GM19452 (cell line): ENCODE measurements around the gene FHIP1A.

Experiments used
- ATAC-seq: cut with Tn5 transposase; IDR thresholded peaks from one replicate; pipeline ENCODE4 v1.9.1; 2021; ENCODE audit not compliant: unreplicated experiment

Gene FHIP1A

GRCh38 chr4:151455212-151455611 is 46.2 kb downstream of the FHIP1A start:
- ATAC-seq, result no peak

DNA sequence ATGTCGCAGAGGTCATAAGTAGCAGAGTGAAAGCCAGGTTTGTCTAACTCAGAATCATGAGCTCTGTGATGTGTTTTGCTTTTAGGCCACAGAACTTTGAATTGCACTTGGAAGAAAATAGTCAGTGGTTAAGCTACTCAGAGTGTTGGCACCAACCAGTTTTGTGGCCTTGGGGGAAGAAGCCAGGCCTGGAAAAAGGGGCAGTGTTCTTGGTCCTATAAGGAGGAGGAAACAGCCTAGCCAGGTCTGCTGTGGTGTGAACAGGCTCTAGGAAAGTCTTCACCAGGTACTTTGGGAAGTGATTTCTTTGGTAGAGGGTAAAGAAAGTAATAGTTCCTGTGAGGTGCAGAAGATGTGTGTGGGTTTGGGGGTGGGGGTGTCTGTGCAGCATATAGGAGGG is 49.2 kb downstream of the FHIP1A start:
- ATAC-seq, result no peak
